Measurements from ENCODE around the gene TMTC4.
A peak's percentile ranks its signal among the peaks of the same experiment; 100 is the strongest.
"Not testable (repeated sequence)": the region's sequence is repeated elsewhere in the genome, so short reads cannot be mapped to it uniquely, and the experiment has no call there.

TMTC4 gene

DNA sequence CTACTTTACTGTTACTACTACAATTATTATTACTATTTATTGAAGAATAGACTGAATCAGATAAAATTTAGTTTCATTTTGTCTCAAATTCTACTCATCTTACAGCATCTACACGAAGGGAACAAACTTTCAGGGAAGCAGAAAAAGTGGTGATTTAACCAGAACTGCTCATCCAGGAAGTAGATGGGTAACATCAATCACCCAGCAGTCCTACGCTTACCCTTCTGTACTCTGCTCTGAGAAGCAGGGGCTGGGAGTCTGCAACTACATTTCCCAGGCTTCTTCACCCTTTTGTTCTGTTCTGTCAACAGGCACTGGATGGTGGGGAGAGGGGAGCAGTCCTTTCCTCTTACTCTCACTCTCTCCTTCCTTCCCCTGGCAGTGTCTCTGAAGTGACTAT is 54.7 kb downstream of the TMTC4 start:
- no peak for DNase-seq

DNA sequence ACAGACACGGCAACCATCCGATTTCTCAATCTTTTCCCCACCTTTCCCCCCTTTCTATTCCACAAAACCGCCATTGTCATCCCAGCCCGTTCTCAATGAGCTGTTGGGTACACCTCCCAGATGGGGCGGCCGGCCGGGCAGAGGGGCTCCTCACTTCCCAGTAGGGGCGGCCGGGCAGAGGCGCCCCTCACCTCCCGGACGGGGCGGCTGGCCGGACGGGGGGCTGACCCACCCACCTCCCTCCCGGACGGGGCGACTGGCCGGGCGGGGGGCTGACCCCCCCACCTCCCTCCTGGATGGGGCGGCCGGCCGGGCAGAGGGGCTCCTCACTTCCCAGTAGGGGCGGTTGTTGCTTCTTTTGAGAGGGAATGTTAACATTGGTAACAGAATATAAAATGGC is 55.7 kb downstream of the TMTC4 start:
- not testable (repeated sequence) for DNase-seq

GRCh38 chr13:100613031-100613430 is 61.6 kb downstream of the TMTC4 start:
- no peak for DNase-seq

DNA sequence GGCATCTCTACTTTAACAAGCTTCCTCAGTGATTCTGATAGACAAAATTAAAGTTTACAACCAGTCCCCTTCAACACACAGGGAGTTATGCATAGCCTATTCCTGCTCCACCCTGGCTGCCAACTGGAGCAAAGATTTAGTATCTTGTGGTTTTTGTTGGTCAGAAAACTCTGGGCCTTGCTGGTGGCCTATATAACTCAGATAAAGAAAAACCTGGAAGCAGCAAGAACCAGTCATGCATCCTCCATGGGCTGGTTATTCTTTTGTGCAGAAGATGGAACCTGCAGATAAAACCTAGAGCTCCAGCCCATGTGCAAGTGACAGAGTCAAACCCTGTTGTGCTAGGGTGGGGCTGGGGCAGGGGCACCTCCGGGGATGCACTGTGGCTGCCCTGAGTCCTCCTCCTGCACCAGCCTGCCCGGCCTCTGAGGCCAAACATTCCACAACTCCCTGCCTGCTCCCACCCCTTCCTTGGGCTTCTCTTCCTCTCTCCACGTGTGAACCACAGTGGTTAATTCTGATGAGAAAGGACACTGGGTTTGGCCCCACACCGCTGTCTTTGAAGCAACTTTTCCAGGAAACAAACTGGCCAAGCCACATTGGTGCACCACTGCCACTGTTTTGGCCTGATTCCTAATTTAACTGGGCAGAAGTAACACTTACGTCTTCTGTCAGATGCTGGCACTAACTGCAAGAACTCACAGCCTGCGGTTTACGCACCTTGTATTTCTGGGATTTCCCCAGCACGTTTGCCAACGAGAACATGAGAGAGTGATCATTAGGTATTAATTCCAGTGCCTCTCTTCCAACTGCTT is 62.7 kb downstream of the TMTC4 start:
- DNase-seq: no peak

GRCh38 chr13:100610391-100611347 is 63.9 kb downstream of the TMTC4 start:
- DNase-seq: no peak

- DNase-seq: no peak
Observed at GRCh38 chr13:100608906-100609305, 65.7 kb downstream of the TMTC4 start.

DNA sequence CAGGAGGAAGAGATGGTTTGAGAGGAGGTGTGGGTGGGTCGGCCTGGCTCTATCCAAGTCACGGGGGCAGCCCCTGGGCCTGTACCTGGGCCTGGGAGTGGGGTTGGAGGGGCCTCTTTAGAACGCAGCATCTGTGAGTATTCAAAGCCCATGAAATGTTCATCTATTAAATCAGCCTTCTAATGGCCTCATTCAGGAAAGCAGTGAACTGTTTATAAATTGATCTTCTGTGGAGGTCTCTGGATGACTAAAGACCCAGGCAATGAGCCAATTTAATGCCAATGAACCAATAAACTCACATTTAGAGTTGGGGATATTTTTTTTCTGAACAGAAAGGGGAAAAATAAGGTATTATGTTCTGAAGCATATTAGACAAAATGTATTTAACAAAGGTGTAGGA is 66.1 kb downstream of the TMTC4 start:
- DNase-seq: no peak

- DNase-seq: no peak
Observed at GRCh38 chr13:100604918-100605710, 69.5 kb downstream of the TMTC4 start.

- no peak for DNase-seq
Observed at GRCh38 chr13:100602493-100603111, 72.0 kb downstream of the TMTC4 start.

- no peak for DNase-seq
Observed at GRCh38 chr13:100601716-100602115, 72.9 kb downstream of the TMTC4 start.

DNA sequence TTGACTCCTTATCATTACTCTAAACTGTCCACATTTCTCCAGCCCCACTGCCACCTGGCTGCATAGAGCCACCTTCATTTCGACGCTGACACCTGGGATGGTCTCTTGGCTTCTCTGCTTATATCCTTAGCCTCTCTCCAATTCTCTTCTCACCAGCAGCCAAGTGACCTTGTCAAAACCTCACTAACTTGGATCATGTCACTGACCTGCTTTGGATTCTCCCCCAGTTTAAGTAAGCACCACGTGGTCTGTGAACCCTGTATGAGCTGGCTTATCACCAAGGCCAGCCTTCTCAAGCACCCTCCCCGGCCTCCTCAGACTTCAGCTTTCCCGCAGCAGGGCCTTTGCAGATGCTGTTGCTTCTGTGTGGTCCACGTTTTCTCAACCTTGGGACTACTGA is 73.7 kb downstream of the TMTC4 start:
- DNase-seq: no peak

DNA sequence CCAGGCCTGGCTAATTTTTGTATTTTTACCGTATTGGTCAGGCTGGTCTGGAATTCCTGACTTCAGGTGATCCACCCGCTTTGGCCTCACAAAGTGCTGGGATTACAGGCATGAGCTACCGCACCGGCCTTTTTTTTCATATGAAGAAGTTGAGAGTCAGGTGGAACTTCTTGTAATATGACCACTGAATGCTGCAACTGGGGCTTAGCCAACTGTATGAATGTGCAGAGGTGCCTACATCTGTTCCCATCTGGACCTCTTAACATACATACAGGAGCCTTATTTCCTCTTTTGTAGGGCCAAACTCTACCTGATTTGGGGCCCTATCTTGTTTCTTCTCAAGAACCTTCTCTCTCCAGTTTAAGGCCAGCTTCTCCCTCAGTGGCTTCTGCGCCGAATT is 74.1 kb downstream of the TMTC4 start:
- no peak for DNase-seq

- DNase-seq: no peak
Observed at GRCh38 chr13:100597253-100597652, 77.3 kb downstream of the TMTC4 start.

DNA sequence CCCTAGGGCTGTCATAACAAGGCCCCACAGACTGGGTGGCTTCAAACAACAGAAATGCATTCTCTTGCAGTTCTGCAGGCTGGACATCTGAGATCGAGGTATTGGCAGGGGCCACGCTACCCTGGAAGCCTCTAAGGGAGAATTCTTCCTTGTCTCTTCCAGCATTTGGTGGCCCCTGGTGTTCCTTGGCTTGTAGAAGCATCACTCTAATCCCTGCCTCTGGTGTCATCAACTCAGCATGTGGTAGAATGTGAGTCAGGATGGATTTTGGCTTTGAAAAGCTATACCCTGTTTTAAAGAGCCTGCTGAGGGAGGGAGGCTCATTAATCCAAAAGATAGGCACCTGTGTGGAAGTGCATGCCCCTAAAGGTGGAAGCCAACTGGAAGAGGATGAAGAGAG is 78.1 kb downstream of the TMTC4 start:
- no peak for DNase-seq

- DNase-seq: no peak
Observed at GRCh38 chr13:100594731-100595130, 79.9 kb downstream of the TMTC4 start.

DNA sequence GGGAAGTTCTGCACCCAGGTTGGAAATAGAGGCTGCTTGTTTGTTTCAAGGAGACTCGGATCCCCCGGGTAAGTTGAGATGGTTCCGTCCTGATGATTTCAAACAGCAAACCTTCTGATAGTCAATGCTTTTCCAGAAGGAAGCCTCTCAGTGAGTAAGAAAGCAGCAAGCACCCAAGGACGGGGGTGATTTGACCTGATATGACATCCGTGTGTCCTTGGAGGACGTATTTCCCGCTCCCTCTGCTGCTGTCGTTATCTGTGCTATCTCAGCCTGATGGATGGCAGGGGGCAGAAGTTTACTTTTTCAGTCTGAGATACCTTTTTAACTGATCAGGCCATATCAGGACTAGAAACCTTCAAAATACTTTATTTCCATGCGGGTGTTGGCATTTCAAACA is 80.3 kb downstream of the TMTC4 start:
- no peak for DNase-seq

DNA sequence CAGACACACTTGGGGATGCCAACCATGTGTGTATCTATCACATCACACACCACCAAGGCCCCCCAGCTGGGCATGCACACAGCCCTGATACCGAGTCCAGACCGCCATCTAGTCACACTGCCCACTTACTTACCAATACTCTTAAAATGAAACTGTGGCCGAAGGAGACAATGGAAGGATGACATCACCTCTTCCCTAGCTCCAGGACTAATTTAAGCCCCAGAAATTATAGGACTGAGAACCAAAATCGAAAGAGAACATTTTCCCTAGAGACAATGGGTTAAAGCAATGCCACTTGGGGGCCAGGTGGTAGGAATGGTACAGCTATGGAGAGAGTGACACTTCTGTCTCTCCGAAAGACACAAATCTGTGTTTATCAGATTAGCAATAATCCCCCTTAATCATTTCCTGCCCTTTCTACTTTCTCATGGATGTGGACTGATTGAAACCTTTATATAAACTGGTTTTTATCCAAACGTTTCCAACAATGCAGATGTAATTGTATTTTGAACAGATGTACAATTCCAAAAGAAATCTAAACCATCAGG is 85.3 kb downstream of the TMTC4 start:
- DNase-seq: no peak

- DNase-seq: peak; percentile 70
Observed at GRCh38 chr13:100588331-100589177, 86.0 kb downstream of the TMTC4 start, which contains the start of gene GGACT. Gene GGACT (minus strand): TSS chr13:100588789. CDS start chr13:100532591, 56,198 bp downstream.

GRCh38 chr13:100584896-100585295 is 89.7 kb downstream of the TMTC4 start:
- DNase-seq: no peak

DNA sequence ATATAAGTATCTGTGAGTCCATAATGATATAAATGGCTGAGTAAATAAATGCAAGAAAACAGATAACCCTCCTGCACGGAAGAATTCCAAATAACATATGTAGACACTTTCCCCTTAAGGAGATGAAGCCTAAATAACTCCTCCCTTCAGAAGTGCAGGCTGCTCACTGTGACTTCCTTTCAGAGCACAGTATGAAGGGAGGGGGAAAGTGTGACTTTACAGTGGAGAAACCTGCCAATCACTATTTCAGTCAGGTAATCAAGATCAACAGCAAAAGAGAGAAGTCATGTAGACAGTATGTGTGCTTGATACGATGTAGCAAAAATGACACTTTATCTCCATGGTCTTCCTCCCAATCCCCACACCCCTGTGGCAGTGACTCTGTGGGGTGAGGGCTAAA is 93.1 kb downstream of the TMTC4 start:
- DNase-seq: no peak

DNA sequence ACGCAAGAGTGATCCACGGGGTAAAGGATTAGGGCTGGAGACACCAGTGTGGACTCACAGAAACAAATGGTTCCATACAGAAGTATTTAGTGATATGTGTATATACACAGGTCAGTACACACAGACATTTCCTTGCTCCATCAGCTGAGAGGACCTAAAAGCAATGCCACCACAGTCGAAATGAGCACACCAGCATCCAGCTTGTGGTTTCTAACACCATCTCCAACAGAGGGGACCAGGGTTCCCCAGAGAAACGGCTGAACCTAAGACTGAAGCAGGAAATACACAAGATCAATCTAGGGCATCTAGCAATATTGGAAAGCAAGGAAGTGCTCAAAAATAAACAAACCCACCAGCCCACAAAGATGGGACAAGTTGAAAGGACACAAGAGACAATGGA is 93.6 kb downstream of the TMTC4 start:
- no peak for DNase-seq
